ENCODE results near the gene MED23. TPM values are rescaled to one million over a fixed set of nuclear protein-coding genes. Genes with fewer than 3 reads are reported as not detected.

MED23 gene
- total RNA-seq, 4 donors from 2014 or later = 42.6 to 54.7 (median 46.7) TPM

DNA sequence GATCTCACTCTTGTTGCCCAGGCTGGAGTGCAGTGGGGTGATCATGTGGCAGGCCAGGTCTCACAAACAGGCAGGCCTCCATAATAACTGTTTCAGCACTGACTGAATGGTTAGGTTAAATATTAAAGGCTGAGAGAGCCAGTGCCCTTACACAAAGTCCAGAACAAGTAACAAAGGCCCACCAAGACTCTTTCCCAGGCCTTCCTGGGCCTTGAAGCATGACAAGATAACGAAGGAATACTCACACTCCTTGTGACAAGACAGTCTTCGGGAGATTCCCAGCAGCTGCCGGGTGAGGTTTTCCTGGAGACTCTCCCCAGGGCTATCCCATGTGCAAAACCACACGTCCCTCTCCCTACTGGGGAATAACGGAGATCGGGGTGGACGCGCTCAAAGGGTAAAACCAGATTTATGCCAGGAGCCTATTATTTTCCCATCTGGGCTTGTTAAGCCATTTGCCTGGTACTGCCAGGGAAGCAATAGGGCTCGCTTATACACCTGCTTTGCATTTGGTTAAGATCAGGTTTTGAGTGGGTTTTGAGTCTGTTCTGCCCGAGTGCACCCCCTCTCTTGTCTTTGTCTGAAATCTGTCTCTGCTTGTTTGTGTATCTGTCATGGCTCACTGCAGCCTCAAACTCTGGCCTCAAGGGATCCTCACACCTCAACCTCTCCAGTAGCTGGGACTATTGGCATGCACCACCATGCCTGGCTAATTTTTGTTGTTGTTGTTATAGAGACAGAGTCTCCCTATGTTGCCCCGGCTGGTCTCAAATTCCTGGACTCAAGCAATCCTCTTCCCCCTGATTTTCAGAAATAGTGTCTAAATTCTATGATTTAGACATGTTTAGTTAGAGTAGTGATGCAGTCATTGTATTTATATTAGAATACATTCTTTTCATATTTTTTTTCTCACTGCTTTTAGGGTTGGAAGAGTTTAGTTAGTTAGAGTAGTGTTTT is 7.6 kb upstream of the MED23 start:
- intact Hi-C loops (cut with DNase I) = no loop called here
- peak overlapping the region in 1 of 3 donors; percentile 57 for H3K27ac ChIP-seq
- H3K4me3 ChIP-seq (replicated peaks in 1 of 3) = no peak overlapping the region
- TF ChIP-seq, protein P1, sequence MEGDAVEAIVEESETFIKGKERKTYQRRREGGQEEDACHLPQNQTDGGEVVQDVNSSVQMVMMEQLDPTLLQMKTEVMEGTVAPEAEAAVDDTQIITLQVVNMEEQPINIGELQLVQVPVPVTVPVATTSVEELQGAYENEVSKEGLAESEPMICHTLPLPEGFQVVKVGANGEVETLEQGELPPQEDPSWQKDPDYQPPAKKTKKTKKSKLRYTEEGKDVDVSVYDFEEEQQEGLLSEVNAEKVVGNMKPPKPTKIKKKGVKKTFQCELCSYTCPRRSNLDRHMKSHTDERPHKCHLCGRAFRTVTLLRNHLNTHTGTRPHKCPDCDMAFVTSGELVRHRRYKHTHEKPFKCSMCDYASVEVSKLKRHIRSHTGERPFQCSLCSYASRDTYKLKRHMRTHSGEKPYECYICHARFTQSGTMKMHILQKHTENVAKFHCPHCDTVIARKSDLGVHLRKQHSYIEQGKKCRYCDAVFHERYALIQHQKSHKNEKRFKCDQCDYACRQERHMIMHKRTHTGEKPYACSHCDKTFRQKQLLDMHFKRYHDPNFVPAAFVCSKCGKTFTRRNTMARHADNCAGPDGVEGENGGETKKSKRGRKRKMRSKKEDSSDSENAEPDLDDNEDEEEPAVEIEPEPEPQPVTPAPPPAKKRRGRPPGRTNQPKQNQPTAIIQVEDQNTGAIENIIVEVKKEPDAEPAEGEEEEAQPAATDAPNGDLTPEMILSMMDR (IDR thresholded peaks at IDR 0.05) = no peak
- no peak for TF ChIP-seq POLR2A (IDR thresholded peaks at IDR 0.05)
- DNase-seq = peak in 1 of 2 donors; percentile 12
- peaks cover 2 to 9% of the 10 kb centered on the region in 2 donors for H3K4me1 ChIP-seq
- no peaks in the 10 kb centered on the region for H3K27me3 ChIP-seq
- 76 to 81% methylated on average over 11 of the region's 11 CpGs for WGBS, 2 donors
- no peaks in the 10 kb centered on the region for H3K9me3 ChIP-seq
- H3K36me3 ChIP-seq = no peaks in the 10 kb centered on the region

DNA sequence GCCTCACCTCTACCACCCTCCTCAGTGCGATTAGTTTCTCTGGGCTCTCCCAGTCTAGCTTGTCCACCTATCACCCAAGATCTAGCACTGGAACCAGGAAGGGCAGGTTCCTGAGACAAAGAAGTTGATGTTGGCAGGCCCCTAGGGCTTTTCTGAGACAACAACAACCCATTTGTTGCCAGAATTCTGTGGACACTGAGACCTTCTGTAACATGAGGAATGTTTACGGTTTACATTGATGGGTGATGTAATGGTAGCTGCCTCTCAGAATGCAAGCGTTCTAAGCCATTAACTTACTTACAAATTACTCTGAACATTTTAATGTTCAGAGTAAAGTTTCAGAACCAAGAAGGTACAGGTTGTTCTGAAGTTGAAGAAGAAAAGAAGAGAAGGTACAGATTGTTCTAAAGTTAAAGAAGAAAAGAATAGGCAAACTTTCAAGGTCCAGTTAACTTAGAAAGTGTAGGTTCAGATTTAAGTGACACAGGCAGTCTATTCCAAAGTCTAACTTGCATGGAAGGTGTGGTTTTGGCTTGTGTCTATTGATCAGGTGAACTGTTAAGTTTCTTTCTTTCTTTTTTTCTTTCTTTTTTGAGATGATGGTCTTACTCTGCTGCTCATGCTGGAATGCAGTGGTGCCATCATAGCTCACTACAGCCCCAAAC is 3.7 kb upstream of the MED23 start:
- H3K27me3 ChIP-seq = no peaks in the 10 kb centered on the region
- H3K4me1 ChIP-seq = peaks cover 20 to 32% of the 10 kb centered on the region in 2 donors
- 90 to 99% methylated on average over 3 of the region's 3 CpGs for WGBS, 2 donors
- intact Hi-C loops (cut with DNase I) = no loop called here
- DNase-seq = no peak
- no peak overlapping the region for H3K27ac ChIP-seq
- no peak overlapping the region for H3K4me3 ChIP-seq (replicated peaks in 1 of 3)
- TF ChIP-seq, protein P1 (IDR thresholded peaks at IDR 0.05) = no peak
- no peak for TF ChIP-seq POLR2A (IDR thresholded peaks at IDR 0.05)
- no peaks in the 10 kb centered on the region for H3K9me3 ChIP-seq
- no peaks in the 10 kb centered on the region for H3K36me3 ChIP-seq

DNA sequence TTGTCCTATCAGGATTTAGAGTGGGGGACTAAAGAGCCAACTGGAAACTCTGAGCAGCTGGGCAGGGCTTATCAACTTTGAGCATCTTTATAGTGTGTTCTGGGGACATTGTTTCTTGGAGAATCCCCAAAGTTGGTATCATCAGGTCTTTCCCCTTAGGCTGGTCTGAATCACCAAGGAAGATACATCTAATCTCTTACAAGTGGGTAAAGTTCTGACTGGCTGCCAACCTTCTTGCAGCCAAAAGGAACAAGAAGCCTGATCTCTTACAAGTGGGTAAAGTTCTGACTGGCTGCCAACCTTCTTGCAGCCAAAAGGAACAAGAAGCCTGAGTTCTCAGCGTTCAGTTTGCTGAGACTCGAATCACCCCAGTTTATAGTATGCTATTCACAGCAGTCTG is 1.6 kb upstream of the MED23 start:
- peak; percentile 83 for DNase-seq
- 18 to 37% methylated on average over 2 of the region's 2 CpGs for WGBS, 2 donors
- intact Hi-C loops (cut with DNase I) = no loop called here
- H3K27ac ChIP-seq = peak overlapping the region; percentile 38 to 73 (median 61)
- no peaks in the 10 kb centered on the region for H3K27me3 ChIP-seq
- no peak overlapping the region for H3K4me3 ChIP-seq (replicated peaks in 1 of 3)
- no peak for TF ChIP-seq POLR2A (IDR thresholded peaks at IDR 0.05)
- TF ChIP-seq, protein P1 (IDR thresholded peaks at IDR 0.05) = no peak
- no peaks in the 10 kb centered on the region for H3K36me3 ChIP-seq
- H3K4me1 ChIP-seq = peaks cover 24 to 25% of the 10 kb centered on the region in 2 donors
- no peaks in the 10 kb centered on the region for H3K9me3 ChIP-seq

DNA sequence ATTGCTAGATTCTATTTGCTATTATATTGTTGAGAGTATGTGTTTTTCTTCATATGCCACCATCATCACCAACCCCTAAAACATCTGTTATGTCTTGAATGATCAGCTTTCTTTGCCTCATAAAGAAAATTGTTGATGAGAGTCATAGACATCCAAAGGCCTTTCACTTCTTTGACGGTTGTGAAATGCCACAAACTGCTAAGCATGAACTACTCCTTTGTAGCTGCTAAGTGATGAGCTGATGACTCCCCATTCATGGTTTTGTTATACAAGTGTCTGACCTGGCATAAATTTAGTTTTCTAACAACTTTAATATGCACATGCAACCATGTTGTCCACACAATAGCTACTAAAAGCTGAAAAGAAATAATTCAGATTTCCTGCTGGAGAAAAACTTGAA is 684 bp upstream of the MED23 start:
- no peak for DNase-seq

More for the DNA sequence above, 684 bp upstream of the MED23 start:
- intact Hi-C loops (cut with DNase I) = no loop called here
- H3K4me3 ChIP-seq (replicated peaks in 1 of 3) = peak overlapping the region in 1 of 3 donors; percentile 51
- H3K4me1 ChIP-seq = peaks cover 24 to 25% of the 10 kb centered on the region in 2 donors
- WGBS, 2 donors = 52 to 73% methylated on average over 1 of the region's 1 CpG
- TF ChIP-seq POLR2A (IDR thresholded peaks at IDR 0.05) = no peak
- TF ChIP-seq, protein P1 (IDR thresholded peaks at IDR 0.05) = no peak
- no peaks in the 10 kb centered on the region for H3K27me3 ChIP-seq
- H3K36me3 ChIP-seq = peaks cover 5 to 7% of the 10 kb centered on the region in 2 donors
- H3K9me3 ChIP-seq = no peaks in the 10 kb centered on the region
- H3K27ac ChIP-seq = peak overlapping the region in 1 of 3 donors; percentile 73
